H1 (cell line): ENCODE results near the gene RDH5.

ENCODE experiments used
- BCL11A ChIP-seq, 2 experiments: IDR thresholded peaks; one replicate each; pipeline ENCODE4 v1.6.1; 2011; ENCODE audit warnings: low read depth in 2 of 2, low read length in 2 of 2, mild to moderate bottlenecking in 2 of 2
- CEBPB ChIP-seq: IDR thresholded peaks from 2 replicates; pipeline ENCODE4 v1.6.1; 2012; ENCODE audit warnings: low read depth, low read length
- FOSL1 ChIP-seq: IDR thresholded peaks from 2 replicates; pipeline ENCODE4 v1.6.1; 2011; ENCODE audit warnings: mild to moderate bottlenecking, low read depth, low read length, moderate library complexity; ENCODE audit not compliant: insufficient read depth
- POLR2A ChIP-seq, 2 experiments: IDR thresholded peaks; 1 replicate in 1 of 2; 2 replicates in 1 of 2; pipeline ENCODE4 v1.6.1; 2011; ENCODE audit warnings: low read depth in 2 of 2, low read length in 2 of 2, mild to moderate bottlenecking in 2 of 2; ENCODE audit errors: control extremely low read depth in 1 of 2
- POLR2AphosphoS5 ChIP-seq: IDR thresholded peaks from 2 replicates; pipeline ENCODE4 v1.6.1; 2011; ENCODE audit warnings: low read depth, low read length
- RAD21 ChIP-seq, 2 experiments: IDR thresholded peaks in 1 of 2; conservative IDR thresholded peaks in 1 of 2; 2 replicates each; pipeline ENCODE4 v1.6.1; 2011; ENCODE audit warnings: low read depth in 2 of 2, low read length in 2 of 2, improper control_type of control experiment in 1 of 2, inconsistent platforms in 1 of 2, mild to moderate bottlenecking in 1 of 2, moderate library complexity in 1 of 2
- RNF2 ChIP-seq: fragments of 200-900, 300-1000 bp; sonication (generic); IDR thresholded peaks from 2 replicates; pipeline ENCODE4 v1.7.1; 2016; ENCODE audit warnings: borderline replicate concordance, low read depth, mild to moderate bottlenecking, antibody characterized with exemption, low read length; ENCODE audit not compliant: poor library complexity, severe bottlenecking; ENCODE audit errors: missing control alignments
- TF ChIP-seq, protein P1 (sequence below), 3 experiments: IDR thresholded peaks; 1 replicate in 2 of 3; 2 replicates in 1 of 3; pipeline versions ENCODE4 v1.5.1 to v1.6.1; 2011; ENCODE audit warnings: low read length in 3 of 3, mild to moderate bottlenecking in 3 of 3, inconsistent platforms in 2 of 3, low read depth in 1 of 3, moderate library complexity in 1 of 3; ENCODE audit not compliant: insufficient read depth in 1 of 3; ENCODE audit errors: control extremely low read depth in 1 of 3
- TF ChIP-seq, protein P2 (sequence below): IDR thresholded peaks from 2 replicates; pipeline ENCODE4 v1.6.1; 2012; ENCODE audit warnings: inconsistent platforms

DNA sequence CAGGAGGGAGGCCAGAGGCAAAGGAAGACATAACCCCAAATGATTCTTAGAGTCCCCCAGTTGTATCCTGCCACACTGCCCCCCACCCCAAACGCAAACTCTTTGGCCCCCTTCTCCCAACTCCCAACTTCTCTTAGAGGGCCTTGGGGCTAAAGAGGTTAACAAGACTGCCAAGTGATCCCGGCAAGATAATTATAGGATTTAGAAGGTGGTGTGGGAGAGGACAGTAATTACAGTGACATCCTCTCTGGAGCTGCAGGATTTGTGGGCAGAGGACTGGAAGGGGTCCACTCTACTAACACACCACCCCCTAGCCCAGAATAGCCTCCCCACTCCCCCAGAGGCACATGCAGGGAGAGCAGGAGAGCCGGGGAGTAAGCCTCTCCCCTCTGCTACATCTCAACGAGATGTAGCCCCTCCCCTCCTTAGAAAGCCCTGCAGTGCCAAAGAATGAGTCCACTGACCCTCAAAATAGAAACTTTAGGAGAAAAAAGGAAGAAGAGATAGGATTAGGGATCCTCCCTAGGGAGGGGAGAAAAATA lies 17.5 kb downstream of the RDH5 start:
- TF ChIP-seq POLR2A (IDR thresholded peaks at IDR 0.05; ENCODE audit: control extremely low read depth in 1 of 2, low read depth in 2 of 2, low read length in 2 of 2) (no peak), FOSL1 (no peak), RNF2 (no peak), RAD21 (IDR thresholded peaks at IDR 0.05 in 1 of 2, conservative IDR thresholded peaks at IDR 0.05 in 1 of 2; ENCODE audit: low read depth in 2 of 2, low read length in 2 of 2) (no peak), BCL11A (IDR thresholded peaks at IDR 0.05; ENCODE audit: low read depth in 2 of 2, low read length in 2 of 2) (no peak), CEBPB (no peak), POLR2AphosphoS5 (no peak)
- TF ChIP-seq, protein P1, sequence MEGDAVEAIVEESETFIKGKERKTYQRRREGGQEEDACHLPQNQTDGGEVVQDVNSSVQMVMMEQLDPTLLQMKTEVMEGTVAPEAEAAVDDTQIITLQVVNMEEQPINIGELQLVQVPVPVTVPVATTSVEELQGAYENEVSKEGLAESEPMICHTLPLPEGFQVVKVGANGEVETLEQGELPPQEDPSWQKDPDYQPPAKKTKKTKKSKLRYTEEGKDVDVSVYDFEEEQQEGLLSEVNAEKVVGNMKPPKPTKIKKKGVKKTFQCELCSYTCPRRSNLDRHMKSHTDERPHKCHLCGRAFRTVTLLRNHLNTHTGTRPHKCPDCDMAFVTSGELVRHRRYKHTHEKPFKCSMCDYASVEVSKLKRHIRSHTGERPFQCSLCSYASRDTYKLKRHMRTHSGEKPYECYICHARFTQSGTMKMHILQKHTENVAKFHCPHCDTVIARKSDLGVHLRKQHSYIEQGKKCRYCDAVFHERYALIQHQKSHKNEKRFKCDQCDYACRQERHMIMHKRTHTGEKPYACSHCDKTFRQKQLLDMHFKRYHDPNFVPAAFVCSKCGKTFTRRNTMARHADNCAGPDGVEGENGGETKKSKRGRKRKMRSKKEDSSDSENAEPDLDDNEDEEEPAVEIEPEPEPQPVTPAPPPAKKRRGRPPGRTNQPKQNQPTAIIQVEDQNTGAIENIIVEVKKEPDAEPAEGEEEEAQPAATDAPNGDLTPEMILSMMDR (IDR thresholded peaks at IDR 0.05; ENCODE audit: control extremely low read depth in 1 of 3, insufficient read depth in 1 of 3, low read depth in 1 of 3, low read length in 3 of 3) = no peak
- TF ChIP-seq, protein P2, sequence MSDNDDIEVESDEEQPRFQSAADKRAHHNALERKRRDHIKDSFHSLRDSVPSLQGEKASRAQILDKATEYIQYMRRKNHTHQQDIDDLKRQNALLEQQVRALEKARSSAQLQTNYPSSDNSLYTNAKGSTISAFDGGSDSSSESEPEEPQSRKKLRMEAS = no peak
